ENCODE measurements around the gene CCDC102A. TPM values are rescaled to one million over a fixed set of nuclear protein-coding genes. Genes with fewer than 3 reads are reported as not detected.
A peak's percentile ranks its signal among the peaks of the same experiment; 100 is the strongest.
"Not testable (repeated sequence)": the region's sequence is repeated elsewhere in the genome, so short reads cannot be mapped to it uniquely, and the experiment has no call there.

The CCDC102A gene
- total and polyA plus RNA-seq, 9 of the 15 experiments (the other 6 are each of a cell fraction or from before 2014, with no cell fraction given), result 0.03 to 4.9 (median 1.4) TPM

DNA sequence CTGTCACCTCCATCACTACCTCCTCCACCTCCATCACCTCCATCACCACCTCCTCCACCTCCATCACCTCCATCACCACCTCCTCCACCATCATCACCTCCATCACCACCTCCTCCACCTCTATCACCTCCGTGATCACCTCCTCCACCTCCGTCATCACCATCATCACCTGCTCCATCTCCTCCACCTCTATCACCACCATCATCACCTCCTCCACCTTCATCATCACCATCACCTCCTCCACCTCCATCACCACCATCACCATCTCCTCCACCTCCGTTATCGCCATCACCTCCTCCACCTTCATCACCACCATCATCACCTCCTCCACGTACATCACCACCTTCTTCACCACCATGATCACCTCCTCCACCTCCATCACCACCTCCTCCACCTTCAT, 32.4 kb upstream of the CCDC102A start:
- H3K79me2 ChIP-seq (ENCODE audit: control insufficient read depth, insufficient read depth, low read length); H4K20me1 ChIP-seq (replicated peaks; ENCODE audit: control insufficient read depth, insufficient read depth, low read length); H3K4me1 ChIP-seq (replicated peaks in 1 of 2; ENCODE audit: control insufficient read depth in 2 of 2, insufficient read depth in 2 of 2, low read length in 2 of 2); BruUV-seq (replicated peaks); DNase-seq (ENCODE audit: extremely low read depth in 1 of 4, low spot score in 3 of 4); H3K9me1 ChIP-seq (ENCODE audit: control insufficient read depth, insufficient read depth, low read length); in situ Hi-C loops (cut with MboI); POLR2A ChIA-PET; CTCF ChIA-PET (ENCODE audit: low intra/inter-chr PET ratio); H3K27ac ChIP-seq (ENCODE audit: extremely low read depth, low read depth, low read length); H3K36me3 ChIP-seq (ENCODE audit: control insufficient read depth, insufficient read depth, low read length); H2AFZ ChIP-seq (ENCODE audit: low read depth, low read length); FAIRE-seq; H3K9me3 ChIP-seq (replicated peaks; ENCODE audit: control insufficient read depth, insufficient read depth, low read depth, low read length); H3K4me2 ChIP-seq (ENCODE audit: insufficient read depth, low read length); H3K9ac ChIP-seq (ENCODE audit: insufficient read depth in 1 of 2, low read depth in 2 of 2, low read length in 2 of 2); H3K4me3 ChIP-seq; ATAC-seq; intact Hi-C loops (cut with micrococcal nuclease): not testable (repeated sequence)
- TF ChIP-seq, protein P1, sequence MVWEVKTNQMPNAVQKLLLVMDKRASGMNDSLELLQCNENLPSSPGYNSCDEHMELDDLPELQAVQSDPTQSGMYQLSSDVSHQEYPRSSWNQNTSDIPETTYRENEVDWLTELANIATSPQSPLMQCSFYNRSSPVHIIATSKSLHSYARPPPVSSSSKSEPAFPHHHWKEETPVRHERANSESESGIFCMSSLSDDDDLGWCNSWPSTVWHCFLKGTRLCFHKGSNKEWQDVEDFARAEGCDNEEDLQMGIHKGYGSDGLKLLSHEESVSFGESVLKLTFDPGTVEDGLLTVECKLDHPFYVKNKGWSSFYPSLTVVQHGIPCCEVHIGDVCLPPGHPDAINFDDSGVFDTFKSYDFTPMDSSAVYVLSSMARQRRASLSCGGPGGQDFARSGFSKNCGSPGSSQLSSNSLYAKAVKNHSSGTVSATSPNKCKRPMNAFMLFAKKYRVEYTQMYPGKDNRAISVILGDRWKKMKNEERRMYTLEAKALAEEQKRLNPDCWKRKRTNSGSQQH (CRISPR knock-in tag; IDR thresholded peaks at IDR 0.05), result 0 out of 2 replicates have a peak, but pooled peaks have one; percentile 50
- peaks cover 5 to 56% of the 10 kb centered on the region in 2 experiments; a peak in 4 of 5 replicates for H3K27me3 ChIP-seq (ENCODE audit: control insufficient read depth in 2 of 2, insufficient read depth in 2 of 2, low read length in 2 of 2)
- WGBS (ENCODE audit: insufficient coverage, low coverage, missing lambda C conversion rate), result 3% methylated on average over 5 of the region's 5 CpGs

DNA sequence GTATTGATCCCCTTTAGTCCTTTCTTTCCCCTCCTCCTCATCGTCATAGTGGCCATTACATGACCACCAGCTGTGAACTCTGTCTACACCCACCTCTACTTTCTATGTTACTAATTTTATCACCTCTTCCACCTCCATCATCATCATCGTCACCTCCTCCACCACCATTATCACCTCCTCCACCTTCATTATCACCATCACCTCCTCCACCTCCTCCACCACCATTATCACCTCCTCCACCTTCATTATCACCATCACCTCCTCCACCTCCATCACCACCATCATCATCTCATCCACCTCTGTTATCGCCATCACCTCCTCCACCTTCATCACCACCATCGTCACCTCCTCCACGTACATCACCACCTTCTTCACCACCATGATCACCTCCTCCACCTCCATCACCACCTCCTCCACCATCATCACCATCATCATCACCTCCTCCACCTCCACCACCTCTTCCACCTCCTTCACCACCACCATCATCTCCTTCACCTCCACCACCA, 31.9 kb upstream of the CCDC102A start:
- in situ Hi-C loops (cut with MboI) (no loop called here), intact Hi-C loops (cut with micrococcal nuclease) (no loop called here)
- Histone ChIP-seq H3K4me2 (ENCODE audit: insufficient read depth, low read length) (no peak overlapping the region), H3K9ac (ENCODE audit: insufficient read depth in 1 of 2, low read depth in 2 of 2, low read length in 2 of 2) (no peak overlapping the region), H3K9me1 (ENCODE audit: control insufficient read depth, insufficient read depth, low read length) (no peaks in the 10 kb centered on the region), H2AFZ (ENCODE audit: low read depth, low read length) (no peak overlapping the region), H3K36me3 (ENCODE audit: control insufficient read depth, insufficient read depth, low read length) (no peaks in the 10 kb centered on the region), H3K4me3 (no peak overlapping the region), H3K27me3 (ENCODE audit: control insufficient read depth in 2 of 2, insufficient read depth in 2 of 2, low read length in 2 of 2) (peaks cover 6 to 59% of the 10 kb centered on the region in 2 experiments; a peak in 4 of 5 replicates), H4K20me1 (replicated peaks; ENCODE audit: control insufficient read depth, insufficient read depth, low read length) (no peaks in the 10 kb centered on the region; the same call in 1 of the 2 replicates), H3K27ac (ENCODE audit: extremely low read depth, low read depth, low read length) (no peak overlapping the region), H3K9me3 (replicated peaks; ENCODE audit: control insufficient read depth, insufficient read depth, low read depth, low read length) (no peaks in the 10 kb centered on the region), H3K79me2 (ENCODE audit: control insufficient read depth, insufficient read depth, low read length) (no peaks in the 10 kb centered on the region), H3K4me1 (replicated peaks in 1 of 2; ENCODE audit: control insufficient read depth in 2 of 2, insufficient read depth in 2 of 2, low read length in 2 of 2) (peaks cover 0 to 10% of the 10 kb centered on the region in 2 experiments; a peak in 3 of 5 replicates)
- no peak for TF ChIP-seq ZNF134 (CRISPR knock-in tag; conservative IDR thresholded peaks at IDR 0.05)
- TF ChIP-seq ZFPM2 (CRISPR knock-in tag; IDR thresholded peaks at IDR 0.05), result no peak
- no peak for TF ChIP-seq ZNF316 (IDR thresholded peaks at IDR 0.05)
- ChIA-PET CTCF (ENCODE audit: low intra/inter-chr PET ratio) (no interaction called here), POLR2A (no interaction called here)
- BruUV-seq (replicated peaks), result no TSS peak
- DNase-seq (ENCODE audit: extremely low read depth in 1 of 4, low spot score in 3 of 4) (no peak), ATAC-seq (no peak), FAIRE-seq (no peak)
- WGBS (ENCODE audit: insufficient coverage, low coverage, missing lambda C conversion rate), result 44% methylated on average over 5 of the region's 5 CpGs

All from K562 (cell line).